Astrocyte of the spinal cord (primary cell): ENCODE results near the gene PTPRT.

Experiments
- DNase-seq: peaks from one replicate; pipeline ENCODE4 v3.0.0; 2011; ENCODE audit warnings: low read depth, low spot score
- H3K4me3 ChIP-seq: 2 replicates; pipeline ENCODE4 v1.5.1; 2011; ENCODE audit warnings: low read depth, mild to moderate bottlenecking, low read length, moderate library complexity
- CTCF ChIP-seq: IDR thresholded peaks from 2 replicates; pipeline ENCODE4 v1.5.1; 2012; ENCODE audit warnings: low read depth, mild to moderate bottlenecking, low read length, inconsistent platforms
- in situ Hi-C: cut with HindIII; loops from 2 replicates; pipeline ENCODE4 v1.10.0; 2017; ENCODE audit warnings: low sequenced_read_pairs

The PTPRT gene

GRCh38 chr20:42346189-42347170 is 843.2 kb downstream of the PTPRT start:
- no peak for TF ChIP-seq CTCF
- in situ Hi-C loops = no loop called here

GRCh38 chr20:42341654-42342053 is 848.1 kb downstream of the PTPRT start:
- in situ Hi-C loops = no loop called here

More at GRCh38 chr20:42346189-42347170, 843.2 kb downstream of the PTPRT start:
- DNase-seq = no peak
- no peak overlapping the region for H3K4me3 ChIP-seq

GRCh38 chr20:42340368-42340767 is 849.3 kb downstream of the PTPRT start:
- no peak overlapping the region for H3K4me3 ChIP-seq
- no peak for DNase-seq
- in situ Hi-C loops = no loop called here
- TF ChIP-seq CTCF = no peak

More at GRCh38 chr20:42341654-42342053, 848.1 kb downstream of the PTPRT start:
- no peak for TF ChIP-seq CTCF
- H3K4me3 ChIP-seq = no peak overlapping the region
- no peak for DNase-seq

- H3K4me3 ChIP-seq = no peak overlapping the region
- in situ Hi-C loops = no loop called here
Measured at GRCh38 chr20:42338294-42339201, 851.2 kb downstream of the PTPRT start.

GRCh38 chr20:42336576-42336975 is 853.1 kb downstream of the PTPRT start:
- no peak for TF ChIP-seq CTCF
- in situ Hi-C loops = no loop called here

More at GRCh38 chr20:42338294-42339201, 851.2 kb downstream of the PTPRT start:
- TF ChIP-seq CTCF = no peak
- DNase-seq = no peak

GRCh38 chr20:42319252-42320013 is 870.3 kb downstream of the PTPRT start:
- in situ Hi-C loops = no loop called here
- no peak overlapping the region for H3K4me3 ChIP-seq
- TF ChIP-seq CTCF = no peak
- DNase-seq = no peak

More at GRCh38 chr20:42336576-42336975, 853.1 kb downstream of the PTPRT start:
- no peak overlapping the region for H3K4me3 ChIP-seq
- no peak for DNase-seq
